ENCODE results near the gene ARHGEF10L. TPM values are rescaled to one million over a fixed set of nuclear protein-coding genes. Genes with fewer than 3 reads are reported as not detected.

Gene ARHGEF10L
- total and polyA plus RNA-seq, 5 experiments from 2014 or later, result 0.27 to 0.34 TPM; not detected in 3

GRCh38 chr1:17510138-17510537, 29.4 kb upstream of the ARHGEF10L start:
- Mint-ChIP-seq H3K9me3 (no peaks in the 10 kb centered on the region), H3K27me3 (peaks cover 0 to 4% (median 0%) of the 10 kb centered on the region in 5 donors), H3K36me3 (no peaks in the 10 kb centered on the region), H3K4me3 (no peak overlapping the region), H3K4me1 (no peaks in the 10 kb centered on the region), H3K27ac (no peak overlapping the region)
- no peak for DNase-seq
- ATAC-seq, result no peak
- POLR2A ChIA-PET, result no interaction called here

GRCh38 chr1:17511188-17511587, 28.3 kb upstream of the ARHGEF10L start:
- ATAC-seq (no peak), DNase-seq (no peak)
- POLR2A ChIA-PET, result no interaction called here
- no peaks in the 10 kb centered on the region for H3K36me3 Mint-ChIP-seq
- peaks cover 0 to 10% (median 4%) of the 10 kb centered on the region in 5 donors for H3K27me3 Mint-ChIP-seq
- no peak overlapping the region for H3K4me3 Mint-ChIP-seq
- H3K4me1 Mint-ChIP-seq, result no peaks in the 10 kb centered on the region
- H3K27ac Mint-ChIP-seq, result no peak overlapping the region
- H3K9me3 Mint-ChIP-seq, result no peaks in the 10 kb centered on the region

- Mint-ChIP-seq H3K4me1 (no peaks in the 10 kb centered on the region), H3K4me3 (no peak overlapping the region), H3K9me3 (no peaks in the 10 kb centered on the region), H3K27ac (no peak overlapping the region), H3K36me3 (no peaks in the 10 kb centered on the region), H3K27me3 (peaks cover 5 to 26% (median 8%) of the 10 kb centered on the region in 5 donors)
- DNase-seq, result no peak
- no peak for ATAC-seq
- POLR2A ChIA-PET, result interaction anchor here (0.6 kb wide), 1 partner anchor 1747 kb away, joined by 5 read pairs; no protein-coding TSS in a partner anchor
Observed at GRCh38 chr1:17513131-17513530, 26.4 kb upstream of the ARHGEF10L start.

DNA sequence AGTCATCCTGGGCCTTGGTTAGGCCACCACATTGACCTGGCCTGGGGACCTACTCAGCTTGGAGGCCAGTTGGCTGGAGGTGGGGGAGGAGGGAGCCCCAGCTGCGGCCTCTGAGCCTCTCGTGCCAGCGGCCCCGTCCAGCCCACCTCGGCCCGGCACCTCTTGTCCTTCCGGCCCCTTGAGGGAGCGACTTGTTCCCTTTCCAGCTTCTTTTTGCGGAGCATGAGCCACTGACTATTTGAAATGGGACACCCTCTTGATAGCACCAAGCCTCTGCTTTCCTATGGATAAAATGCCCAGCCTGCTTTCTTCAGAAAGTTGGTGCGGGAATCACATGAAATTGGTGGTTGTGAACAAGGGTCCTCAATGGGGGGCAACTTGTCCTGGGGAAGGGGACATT, 24.7 kb upstream of the ARHGEF10L start:
- no peaks in the 10 kb centered on the region for H3K36me3 Mint-ChIP-seq
- no peak for DNase-seq
- POLR2A ChIA-PET, result no interaction called here
- ATAC-seq, result no peak
- no peak overlapping the region for H3K4me3 Mint-ChIP-seq
- no peaks in the 10 kb centered on the region for H3K4me1 Mint-ChIP-seq
- no peaks in the 10 kb centered on the region for H3K9me3 Mint-ChIP-seq
- no peak overlapping the region for H3K27ac Mint-ChIP-seq
- peaks cover 7 to 37% (median 8%) of the 10 kb centered on the region in 5 donors for H3K27me3 Mint-ChIP-seq

DNA sequence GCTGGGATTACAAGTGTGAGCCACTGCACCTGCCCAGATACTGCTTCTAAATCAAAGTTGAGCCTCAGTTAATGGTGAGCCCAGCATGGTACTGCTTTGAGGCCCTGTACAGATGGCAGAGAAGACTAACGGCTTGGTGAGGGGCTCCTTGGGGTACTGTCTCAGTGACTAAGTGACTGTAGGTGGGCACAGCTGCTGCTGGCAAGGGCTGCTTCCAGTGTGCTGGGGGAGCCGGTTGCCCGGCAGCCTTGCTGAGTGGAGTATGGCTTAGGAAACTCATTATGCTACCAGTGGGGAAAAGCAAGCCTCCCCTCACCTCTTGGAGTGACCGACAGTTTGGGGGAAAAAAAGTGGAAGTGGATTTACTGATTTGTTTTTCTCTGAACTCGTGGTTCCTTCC, 23.6 kb upstream of the ARHGEF10L start:
- Mint-ChIP-seq H3K4me3 (no peak overlapping the region), H3K36me3 (no peaks in the 10 kb centered on the region), H3K4me1 (no peaks in the 10 kb centered on the region), H3K27ac (no peak overlapping the region), H3K27me3 (peaks cover 8 to 48% (median 16%) of the 10 kb centered on the region in 5 donors), H3K9me3 (no peaks in the 10 kb centered on the region)
- POLR2A ChIA-PET, result no interaction called here
- ATAC-seq, result no peak
- DNase-seq, result no peak

GRCh38 chr1:17516303-17517214, 22.9 kb upstream of the ARHGEF10L start:
- Mint-ChIP-seq H3K27ac (no peak overlapping the region), H3K36me3 (no peaks in the 10 kb centered on the region), H3K9me3 (no peaks in the 10 kb centered on the region), H3K4me1 (no peaks in the 10 kb centered on the region), H3K27me3 (peaks cover 8 to 49% (median 16%) of the 10 kb centered on the region in 5 donors), H3K4me3 (no peak overlapping the region)
- ATAC-seq (no peak), DNase-seq (no peak)
- POLR2A ChIA-PET, result no interaction called here

- H3K4me1 Mint-ChIP-seq, result no peaks in the 10 kb centered on the region
- POLR2A ChIA-PET, result no interaction called here
Observed at GRCh38 chr1:17520041-17520440, 19.5 kb upstream of the ARHGEF10L start.

DNA sequence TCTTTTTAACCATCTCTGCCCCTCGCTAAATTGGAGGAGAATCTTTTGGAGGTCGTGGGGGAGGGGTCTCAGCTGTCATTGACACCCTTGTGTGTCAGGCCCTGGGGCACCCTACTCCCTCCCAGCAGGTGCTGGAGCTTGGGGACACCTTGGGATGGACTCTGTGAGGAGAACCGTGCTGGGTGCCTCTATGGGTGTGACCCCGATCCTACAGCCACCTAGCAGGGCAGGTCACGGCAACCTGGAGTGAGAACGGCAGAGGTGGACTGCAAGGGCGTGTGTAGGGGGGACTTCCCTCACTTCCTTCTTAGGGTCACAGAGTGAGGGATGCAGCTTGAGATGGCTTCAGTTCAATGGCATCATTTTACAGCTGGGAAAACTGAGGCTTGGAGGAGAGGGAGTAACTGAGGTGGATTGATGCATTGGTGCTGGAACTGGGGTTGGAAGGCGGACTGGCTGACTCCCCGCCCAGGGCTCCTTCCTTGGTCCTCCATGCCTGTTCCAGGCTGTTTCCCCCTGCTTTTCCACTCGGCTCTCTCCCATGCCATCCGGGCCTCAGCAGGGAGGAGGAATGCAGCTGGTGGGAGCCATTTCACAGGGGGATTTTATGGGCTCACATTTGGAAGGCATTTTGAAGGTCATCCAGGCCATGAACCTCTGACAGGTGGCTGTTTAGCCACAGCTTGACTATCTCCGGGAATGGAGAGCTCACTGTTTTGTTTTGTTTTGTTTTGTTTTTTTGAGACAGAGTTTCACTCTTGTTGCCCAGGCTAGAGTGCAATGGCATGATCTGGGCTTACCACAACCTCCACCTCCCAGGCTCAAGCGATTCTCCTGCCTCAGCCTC, 18.8 kb upstream of the ARHGEF10L start:
- POLR2A ChIA-PET, result no interaction called here
- H3K4me1 Mint-ChIP-seq, result no peaks in the 10 kb centered on the region
- peaks cover 9 to 66% (median 26%) of the 10 kb centered on the region in 5 donors for H3K27me3 Mint-ChIP-seq
- no peaks in the 10 kb centered on the region for H3K9me3 Mint-ChIP-seq
- H3K36me3 Mint-ChIP-seq, result no peaks in the 10 kb centered on the region
- H3K27ac Mint-ChIP-seq, result no peak overlapping the region
- no peak overlapping the region for H3K4me3 Mint-ChIP-seq
- ATAC-seq (no peak), DNase-seq (no peak)

More at GRCh38 chr1:17520041-17520440, 19.5 kb upstream of the ARHGEF10L start:
- peaks cover 9 to 67% (median 28%) of the 10 kb centered on the region in 5 donors for H3K27me3 Mint-ChIP-seq
- no peak for DNase-seq
- no peaks in the 10 kb centered on the region for H3K9me3 Mint-ChIP-seq
- no peak overlapping the region for H3K27ac Mint-ChIP-seq
- no peaks in the 10 kb centered on the region for H3K36me3 Mint-ChIP-seq
- H3K4me3 Mint-ChIP-seq, result no peak overlapping the region
- ATAC-seq, result no peak

GRCh38 chr1:17521946-17522612, 17.4 kb upstream of the ARHGEF10L start:
- ATAC-seq (no peak), DNase-seq (no peak)
- Mint-ChIP-seq H3K36me3 (no peaks in the 10 kb centered on the region), H3K4me3 (no peak overlapping the region), H3K27ac (no peak overlapping the region), H3K27me3 (peaks cover 7 to 60% (median 20%) of the 10 kb centered on the region in 5 donors), H3K4me1 (no peaks in the 10 kb centered on the region), H3K9me3 (no peaks in the 10 kb centered on the region)
- POLR2A ChIA-PET, result no interaction called here

- H3K9me3 Mint-ChIP-seq, result no peaks in the 10 kb centered on the region
- DNase-seq (no peak), ATAC-seq (no peak)
- H3K27ac Mint-ChIP-seq, result no peak overlapping the region
- H3K27me3 Mint-ChIP-seq, result peaks cover 2 to 51% (median 23%) of the 10 kb centered on the region in 5 donors
- POLR2A ChIA-PET, result no interaction called here
- no peak overlapping the region for H3K4me3 Mint-ChIP-seq
- H3K36me3 Mint-ChIP-seq, result no peaks in the 10 kb centered on the region
- no peaks in the 10 kb centered on the region for H3K4me1 Mint-ChIP-seq
Observed at GRCh38 chr1:17523321-17524041, 16.0 kb upstream of the ARHGEF10L start.

DNA sequence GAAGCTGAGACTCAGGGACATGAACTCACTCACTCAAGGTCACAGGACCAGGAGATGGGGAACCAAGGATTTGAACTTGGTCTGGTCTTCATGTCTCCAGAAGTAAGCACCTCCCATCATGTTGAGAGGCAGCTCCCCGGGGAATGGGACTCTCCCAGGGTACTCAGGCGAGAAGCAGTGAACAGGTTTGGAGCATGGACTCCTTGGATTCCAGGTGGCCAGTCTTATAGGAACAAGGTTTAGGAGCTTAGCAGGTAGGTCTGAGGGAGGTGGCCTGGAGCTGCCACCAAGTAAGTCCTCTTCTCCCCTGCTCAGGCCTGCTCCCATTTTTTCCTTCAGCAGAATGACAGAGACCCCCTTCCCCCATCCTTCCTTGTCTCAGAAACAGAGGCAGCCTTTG, 14.9 kb upstream of the ARHGEF10L start:
- POLR2A ChIA-PET, result no interaction called here
- no peak for ATAC-seq
- no peaks in the 10 kb centered on the region for H3K36me3 Mint-ChIP-seq

GRCh38 chr1:17525996-17526686, 13.4 kb upstream of the ARHGEF10L start:
- DNase-seq (no peak), ATAC-seq (no peak)
- no peaks in the 10 kb centered on the region for H3K9me3 Mint-ChIP-seq
- peaks cover 5 to 51% (median 22%) of the 10 kb centered on the region in 5 donors for H3K27me3 Mint-ChIP-seq
- H3K36me3 Mint-ChIP-seq, result no peaks in the 10 kb centered on the region
- POLR2A ChIA-PET, result interaction anchor here (0.6 kb wide), 1 partner anchor 31 kb away, joined by 4 read pairs; no protein-coding TSS in a partner anchor
- H3K4me1 Mint-ChIP-seq, result no peaks in the 10 kb centered on the region
- no peak overlapping the region for H3K27ac Mint-ChIP-seq
- H3K4me3 Mint-ChIP-seq, result no peak overlapping the region

More for the DNA sequence above, 14.9 kb upstream of the ARHGEF10L start:
- H3K27ac Mint-ChIP-seq, result no peak overlapping the region
- H3K9me3 Mint-ChIP-seq, result no peaks in the 10 kb centered on the region
- no peak overlapping the region for H3K4me3 Mint-ChIP-seq
- H3K27me3 Mint-ChIP-seq, result peaks cover 2 to 53% (median 30%) of the 10 kb centered on the region in 5 donors
- no peaks in the 10 kb centered on the region for H3K4me1 Mint-ChIP-seq
- no peak for DNase-seq
